Central memory CD8-positive, alpha-beta T cell (primary cell): ENCODE measurements around the gene KIF13A.
"Not testable (repeated sequence)": the region's sequence is repeated elsewhere in the genome, so short reads cannot be mapped to it uniquely, and the experiment has no call there.

Experiments used
- ATAC-seq: fragments of 150-1000 bp; cut with Tn5 transposase; replicated peaks from 2 replicates; pipeline ENCODE4 v1.10.0; 2022; ENCODE audit warnings: mild to moderate bottlenecking, moderate FRiP score, moderate number of reproducible peaks; ENCODE audit not compliant: poor library complexity, severe bottlenecking; ENCODE audit errors: extremely low read depth
- DNase-seq, 2 donors: peaks; one replicate each; pipeline ENCODE4 v3.0.0; 2021; ENCODE audit warnings: low spot score in 2 of 2
- H3K27ac Mint-ChIP-seq: one replicate; pipeline ENCODE4 v1.8.0; 2022; ENCODE audit warnings: low read depth, mild to moderate bottlenecking, moderate library complexity, mixed read lengths
- H3K27me3 Mint-ChIP-seq: one replicate; pipeline ENCODE4 v1.8.0; 2022; ENCODE audit warnings: mixed read lengths
- H3K36me3 Mint-ChIP-seq: one replicate; pipeline ENCODE4 v1.8.0; 2022; ENCODE audit warnings: mild to moderate bottlenecking, moderate library complexity, mixed read lengths; ENCODE audit not compliant: insufficient read depth
- H3K4me1 Mint-ChIP-seq: one replicate; pipeline ENCODE4 v1.8.0; 2022; ENCODE audit warnings: mixed read lengths
- H3K4me3 Mint-ChIP-seq: one replicate; pipeline ENCODE4 v1.8.0; 2022; ENCODE audit warnings: mild to moderate bottlenecking, moderate library complexity, mixed read lengths
- H3K9me3 Mint-ChIP-seq: one replicate; pipeline ENCODE4 v1.8.0; 2022; ENCODE audit warnings: mixed read lengths

KIF13A gene

DNA sequence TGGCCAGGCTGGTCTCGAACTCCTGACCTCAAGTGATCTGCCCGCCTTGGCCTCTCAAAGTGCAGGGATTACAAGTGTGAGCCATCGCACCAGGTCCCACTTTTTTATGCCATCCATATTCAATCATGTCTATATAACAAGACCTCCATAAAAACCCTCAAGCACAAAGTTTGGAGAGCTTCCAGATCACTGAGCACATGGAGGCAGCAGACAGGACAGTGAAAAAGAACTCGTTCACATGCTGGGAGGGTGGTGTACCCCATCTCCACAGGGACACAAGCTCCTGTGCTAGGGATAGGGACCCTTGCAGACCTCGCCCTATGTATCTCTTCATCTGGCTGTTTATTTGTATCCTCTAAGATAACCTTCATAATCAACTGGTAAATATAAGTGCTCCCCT, 30.3 kb downstream of the KIF13A start:
- Mint-ChIP-seq H3K4me1 (no peaks in the 10 kb centered on the region), H3K27me3 (peaks cover 50% of the 10 kb centered on the region), H3K9me3 (no peaks in the 10 kb centered on the region), H3K4me3 (no peak overlapping the region), H3K27ac (no peak overlapping the region), H3K36me3 (no peaks in the 10 kb centered on the region)
- no peak for DNase-seq
- ATAC-seq: no peak

- Mint-ChIP-seq H3K27me3 (peaks cover 10% of the 10 kb centered on the region), H3K36me3 (no peaks in the 10 kb centered on the region), H3K4me1 (no peaks in the 10 kb centered on the region), H3K27ac (no peak overlapping the region), H3K4me3 (no peak overlapping the region), H3K9me3 (no peaks in the 10 kb centered on the region)
- ATAC-seq: no peak
- no peak for DNase-seq
Observed at GRCh38 chr6:17950095-17950494, 37.3 kb downstream of the KIF13A start.

DNA sequence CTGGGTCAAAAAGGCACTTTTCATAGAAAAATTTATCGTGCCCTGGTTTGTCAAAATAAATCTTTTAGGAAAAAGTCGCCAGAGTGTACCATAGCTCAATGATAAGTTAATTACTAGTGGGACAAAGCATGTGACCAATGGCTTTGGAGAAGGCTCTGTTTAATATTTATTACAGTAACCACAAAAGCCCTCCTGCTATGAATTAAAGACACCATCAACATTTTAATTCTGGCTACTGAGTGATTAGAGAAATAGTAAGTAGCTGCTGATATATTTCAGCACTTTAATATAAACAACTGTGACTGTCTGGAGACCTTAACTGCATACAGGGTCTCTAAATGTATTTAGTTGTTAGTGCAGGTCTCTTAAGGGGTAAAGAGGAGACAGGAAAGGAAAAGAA, 38.3 kb downstream of the KIF13A start:
- H3K27me3 Mint-ChIP-seq: peaks cover 16% of the 10 kb centered on the region
- H3K36me3 Mint-ChIP-seq: no peaks in the 10 kb centered on the region
- no peak overlapping the region for H3K27ac Mint-ChIP-seq
- H3K4me3 Mint-ChIP-seq: no peak overlapping the region
- no peaks in the 10 kb centered on the region for H3K9me3 Mint-ChIP-seq
- no peak for DNase-seq
- no peak for ATAC-seq
- H3K4me1 Mint-ChIP-seq: no peaks in the 10 kb centered on the region

DNA sequence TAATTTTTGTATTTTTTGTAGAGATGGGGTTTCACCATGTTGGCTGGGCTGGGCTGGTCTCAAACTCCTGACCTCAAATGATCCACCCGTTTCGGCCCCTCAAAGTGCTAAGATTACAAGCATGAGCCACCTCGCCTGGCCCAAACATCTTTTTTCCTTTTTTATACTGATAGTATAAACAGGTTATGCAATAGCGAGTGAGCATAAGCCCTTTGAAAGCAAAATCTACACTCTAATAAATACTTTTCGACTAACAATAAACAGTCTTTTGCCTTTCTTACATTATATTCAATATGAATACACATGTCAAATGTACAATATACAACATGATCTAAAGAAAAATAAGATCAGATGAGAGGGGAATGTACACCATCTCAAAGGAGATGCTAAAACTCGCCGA, 38.7 kb downstream of the KIF13A start:
- DNase-seq (no peak), ATAC-seq (no peak)
- H3K9me3 Mint-ChIP-seq: no peaks in the 10 kb centered on the region
- H3K4me1 Mint-ChIP-seq: no peaks in the 10 kb centered on the region
- H3K27me3 Mint-ChIP-seq: peaks cover 21% of the 10 kb centered on the region
- no peak overlapping the region for H3K4me3 Mint-ChIP-seq
- no peaks in the 10 kb centered on the region for H3K36me3 Mint-ChIP-seq
- no peak overlapping the region for H3K27ac Mint-ChIP-seq

GRCh38 chr6:17947574-17947973, 39.9 kb downstream of the KIF13A start:
- H3K9me3 Mint-ChIP-seq, H3K4me3 Mint-ChIP-seq, H3K4me1 Mint-ChIP-seq, H3K36me3 Mint-ChIP-seq, ATAC-seq, H3K27ac Mint-ChIP-seq, DNase-seq: not testable (repeated sequence)
- H3K27me3 Mint-ChIP-seq: peaks cover 21% of the 10 kb centered on the region

- H3K36me3 Mint-ChIP-seq: no peaks in the 10 kb centered on the region
- H3K4me3 Mint-ChIP-seq: no peak overlapping the region
- H3K9me3 Mint-ChIP-seq: no peaks in the 10 kb centered on the region
- DNase-seq (no peak), ATAC-seq (no peak)
- H3K27ac Mint-ChIP-seq: no peak overlapping the region
- H3K27me3 Mint-ChIP-seq: peaks cover 11% of the 10 kb centered on the region
- H3K4me1 Mint-ChIP-seq: no peaks in the 10 kb centered on the region
Observed at GRCh38 chr6:17945575-17945974, 41.9 kb downstream of the KIF13A start.

DNA sequence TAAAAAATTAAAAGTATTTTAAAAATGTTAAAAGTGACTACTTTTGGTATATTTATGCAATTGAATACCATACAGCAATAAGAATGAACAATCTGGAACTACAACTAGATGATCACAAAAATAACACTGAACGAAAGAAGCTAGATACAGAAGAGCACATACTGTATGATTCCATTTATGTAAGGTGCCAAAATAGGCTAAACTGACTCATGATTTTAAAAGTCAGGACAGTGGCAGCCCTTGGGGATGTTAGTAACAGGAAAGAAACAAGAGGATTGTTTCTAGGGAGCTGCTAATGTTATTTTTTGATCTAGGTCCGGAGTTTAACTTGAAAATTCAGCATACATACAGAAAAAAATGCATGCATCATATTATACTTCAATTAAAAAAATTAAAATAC, 42.3 kb downstream of the KIF13A start:
- peaks cover 11% of the 10 kb centered on the region for H3K27me3 Mint-ChIP-seq
- H3K9me3 Mint-ChIP-seq: no peaks in the 10 kb centered on the region
- no peak overlapping the region for H3K27ac Mint-ChIP-seq
- DNase-seq (no peak), ATAC-seq (no peak)
- no peaks in the 10 kb centered on the region for H3K4me1 Mint-ChIP-seq
- H3K36me3 Mint-ChIP-seq: no peaks in the 10 kb centered on the region
- no peak overlapping the region for H3K4me3 Mint-ChIP-seq

DNA sequence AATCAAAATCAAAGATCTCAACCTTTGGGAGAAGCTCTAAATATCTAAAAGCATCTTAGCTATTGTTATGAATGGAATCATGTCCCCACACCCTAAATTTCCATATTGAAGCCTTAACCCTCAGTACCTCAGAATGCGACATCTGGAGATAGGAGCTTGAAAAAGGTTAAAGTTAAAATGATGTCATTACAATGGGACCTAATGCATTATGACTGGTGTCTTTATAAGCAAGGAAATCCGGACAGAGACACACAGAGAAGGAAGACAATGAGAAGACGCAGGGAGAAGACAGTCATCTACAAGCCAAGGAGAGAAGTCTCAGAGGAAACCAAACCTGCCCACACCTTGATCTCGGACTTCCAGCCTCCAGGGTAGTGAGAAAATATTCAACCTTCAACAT, 46.1 kb downstream of the KIF13A start:
- DNase-seq: no peak
- Mint-ChIP-seq H3K9me3 (no peaks in the 10 kb centered on the region), H3K27ac (no peak overlapping the region), H3K36me3 (no peaks in the 10 kb centered on the region), H3K4me1 (no peaks in the 10 kb centered on the region), H3K27me3 (peaks cover 11% of the 10 kb centered on the region), H3K4me3 (no peak overlapping the region)
- no peak for ATAC-seq

GRCh38 chr6:17940151-17940792, 47.2 kb downstream of the KIF13A start:
- DNase-seq: no peak
- no peaks in the 10 kb centered on the region for H3K36me3 Mint-ChIP-seq
- ATAC-seq: no peak
- no peak overlapping the region for H3K27ac Mint-ChIP-seq
- H3K27me3 Mint-ChIP-seq: peaks cover 11% of the 10 kb centered on the region
- no peaks in the 10 kb centered on the region for H3K9me3 Mint-ChIP-seq
- no peak overlapping the region for H3K4me3 Mint-ChIP-seq
- H3K4me1 Mint-ChIP-seq: no peaks in the 10 kb centered on the region

GRCh38 chr6:17938901-17939300, 48.5 kb downstream of the KIF13A start:
- no peak overlapping the region for H3K27ac Mint-ChIP-seq
- H3K9me3 Mint-ChIP-seq: no peaks in the 10 kb centered on the region
- no peaks in the 10 kb centered on the region for H3K4me1 Mint-ChIP-seq
- no peak for ATAC-seq
- no peak for DNase-seq
- H3K4me3 Mint-ChIP-seq: no peak overlapping the region
- H3K36me3 Mint-ChIP-seq: no peaks in the 10 kb centered on the region
- H3K27me3 Mint-ChIP-seq: peaks cover 2% of the 10 kb centered on the region

DNA sequence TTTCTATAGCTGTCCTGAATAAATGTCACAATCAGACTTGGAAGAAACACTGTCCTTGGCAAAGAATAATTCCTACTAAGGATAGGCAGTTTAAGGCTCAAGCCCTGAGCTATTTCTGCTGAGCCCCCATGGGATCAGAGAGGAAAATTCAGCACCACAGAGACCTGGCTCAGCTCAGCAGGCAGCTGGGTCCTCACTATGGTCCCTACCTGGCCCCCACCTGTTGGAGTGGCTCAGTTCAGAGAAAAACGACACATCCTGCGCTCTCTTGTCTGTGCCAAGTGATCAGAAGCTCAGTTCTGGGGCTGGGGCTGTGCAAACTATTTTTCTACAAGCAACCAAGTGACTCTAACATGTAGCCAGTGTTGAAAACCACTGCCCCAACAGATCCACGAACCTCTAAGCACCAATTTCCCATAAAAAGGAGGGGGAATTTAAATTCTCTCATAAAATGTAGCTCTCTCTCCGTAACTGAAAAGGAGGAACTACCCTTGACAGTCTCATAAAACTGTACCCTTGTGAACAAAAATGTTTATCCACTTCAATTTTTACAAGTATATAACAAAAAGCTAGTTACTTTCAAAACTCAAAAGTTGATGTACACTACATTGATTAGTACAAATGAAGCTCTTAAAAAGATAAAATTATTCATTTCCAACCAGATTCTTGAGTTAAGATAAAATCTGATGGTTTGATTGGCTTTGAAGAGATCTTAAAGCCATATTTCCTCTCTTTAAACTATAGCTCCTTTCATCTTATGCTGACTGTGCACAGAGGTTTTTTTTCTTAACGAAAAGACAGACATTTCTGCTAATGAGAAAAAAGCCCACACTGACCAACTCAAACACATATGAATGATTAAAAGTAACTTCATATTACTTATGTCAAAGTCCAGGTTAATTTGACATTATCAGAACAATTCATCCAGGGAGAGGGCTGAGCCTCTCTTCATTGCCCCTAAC, 52.0 kb downstream of the KIF13A start:
- no peak overlapping the region for H3K27ac Mint-ChIP-seq
- no peaks in the 10 kb centered on the region for H3K36me3 Mint-ChIP-seq
- no peak for ATAC-seq
- H3K4me1 Mint-ChIP-seq: no peaks in the 10 kb centered on the region
- DNase-seq: no peak
- H3K9me3 Mint-ChIP-seq: no peaks in the 10 kb centered on the region
- H3K4me3 Mint-ChIP-seq: no peak overlapping the region
- H3K27me3 Mint-ChIP-seq: peaks cover 17% of the 10 kb centered on the region

DNA sequence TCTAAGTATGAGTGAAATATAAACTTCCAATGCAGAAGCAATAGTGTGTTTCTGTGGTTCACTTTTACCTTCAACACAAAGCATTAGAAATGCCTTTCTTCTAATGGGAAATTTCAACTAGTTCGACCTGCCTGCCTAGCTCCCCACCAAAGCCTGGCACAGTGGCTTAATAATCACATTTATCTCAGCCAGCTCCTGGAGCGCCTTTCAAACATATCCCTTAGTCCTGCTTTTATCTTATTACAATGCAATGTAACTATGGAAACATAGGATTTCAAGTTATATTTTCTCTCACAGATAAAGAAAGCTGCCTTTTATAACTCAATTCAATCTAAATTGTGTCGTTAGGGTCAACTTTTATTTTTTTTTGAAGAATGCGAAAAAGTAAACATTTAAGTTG, 53.7 kb downstream of the KIF13A start:
- Mint-ChIP-seq H3K36me3 (no peaks in the 10 kb centered on the region), H3K4me3 (no peak overlapping the region), H3K27ac (no peak overlapping the region), H3K4me1 (no peaks in the 10 kb centered on the region), H3K27me3 (peaks cover 30% of the 10 kb centered on the region), H3K9me3 (no peaks in the 10 kb centered on the region)
- no peak for DNase-seq
- no peak for ATAC-seq

DNA sequence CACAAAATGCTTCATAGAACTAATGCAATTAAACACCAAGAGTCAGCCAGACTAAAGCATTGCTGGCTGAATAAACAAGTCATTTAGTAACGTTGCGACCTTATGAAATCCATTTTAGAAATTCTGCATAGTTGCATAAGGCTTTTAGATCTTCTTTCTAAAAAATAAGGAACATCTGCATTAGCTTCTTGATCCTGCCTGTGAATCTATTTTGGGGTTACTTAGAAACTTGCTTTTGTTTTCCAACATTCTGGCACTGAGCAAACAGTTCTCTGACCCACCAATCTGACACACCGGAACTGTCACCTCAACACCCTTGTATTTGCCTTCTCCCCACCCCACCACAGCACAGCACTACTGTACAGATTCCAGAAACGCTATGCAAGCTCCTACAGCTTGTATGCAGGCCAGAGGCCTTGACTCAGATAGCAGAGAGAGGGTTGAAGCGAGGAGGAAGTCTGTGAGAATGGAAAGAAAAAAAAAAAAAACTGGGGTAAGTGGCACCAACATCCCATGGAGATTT, 55.0 kb downstream of the KIF13A start:
- Mint-ChIP-seq H3K27me3 (peaks cover 30% of the 10 kb centered on the region), H3K4me3 (no peak overlapping the region), H3K4me1 (no peaks in the 10 kb centered on the region), H3K9me3 (no peaks in the 10 kb centered on the region), H3K27ac (no peak overlapping the region), H3K36me3 (no peaks in the 10 kb centered on the region)
- DNase-seq (no peak), ATAC-seq (no peak)
